Peyer's patch (tissue), 4 donors: Measurements from ENCODE around the gene NPC1.
"Not testable (repeated sequence)": the region's sequence is repeated elsewhere in the genome, so short reads cannot be mapped to it uniquely, and the experiment has no call there.

Experiments
- POLR2A ChIP-seq, 2 donors: fragments of 450-650 bp; IDR thresholded peaks; one replicate each; pipeline ENCODE4 v1.5.1; 2017; ENCODE audit warnings: antibody characterized with exemption in 2 of 2, mild to moderate bottlenecking in 2 of 2, moderate library complexity in 2 of 2
- TF ChIP-seq, protein P1 (sequence below), 6 experiments: fragments of 450-650 bp in 4 of 6; fragments of 200-600 bp in 2 of 6; sonication (generic) in 1 of 6; IDR thresholded peaks; one replicate each; pipeline ENCODE4 v1.5.1; 2017 to 2019; ENCODE audit warnings: antibody characterized with exemption in 6 of 6, mild to moderate bottlenecking in 3 of 6, moderate library complexity in 1 of 6

DNA sequence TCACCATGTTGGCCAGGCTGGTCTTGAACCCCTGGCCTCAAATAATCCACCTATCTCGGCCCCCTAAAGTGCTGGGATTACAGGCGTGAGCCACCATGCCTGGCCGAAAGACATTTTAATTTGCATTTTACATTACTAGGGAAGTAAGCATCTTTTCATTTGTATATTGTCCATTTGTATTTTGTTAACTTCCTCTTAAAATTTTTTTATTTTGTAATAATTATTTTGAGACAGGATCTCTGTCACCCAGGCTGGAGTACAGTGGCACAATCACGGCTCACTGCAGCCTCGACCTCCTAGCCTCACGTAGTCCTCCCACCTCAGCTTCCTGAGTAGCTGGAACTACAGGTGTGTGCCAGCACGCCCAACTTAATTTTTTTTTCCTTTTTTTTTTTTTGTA is 74.1 kb downstream of the NPC1 start:
- TF ChIP-seq, protein P1, sequence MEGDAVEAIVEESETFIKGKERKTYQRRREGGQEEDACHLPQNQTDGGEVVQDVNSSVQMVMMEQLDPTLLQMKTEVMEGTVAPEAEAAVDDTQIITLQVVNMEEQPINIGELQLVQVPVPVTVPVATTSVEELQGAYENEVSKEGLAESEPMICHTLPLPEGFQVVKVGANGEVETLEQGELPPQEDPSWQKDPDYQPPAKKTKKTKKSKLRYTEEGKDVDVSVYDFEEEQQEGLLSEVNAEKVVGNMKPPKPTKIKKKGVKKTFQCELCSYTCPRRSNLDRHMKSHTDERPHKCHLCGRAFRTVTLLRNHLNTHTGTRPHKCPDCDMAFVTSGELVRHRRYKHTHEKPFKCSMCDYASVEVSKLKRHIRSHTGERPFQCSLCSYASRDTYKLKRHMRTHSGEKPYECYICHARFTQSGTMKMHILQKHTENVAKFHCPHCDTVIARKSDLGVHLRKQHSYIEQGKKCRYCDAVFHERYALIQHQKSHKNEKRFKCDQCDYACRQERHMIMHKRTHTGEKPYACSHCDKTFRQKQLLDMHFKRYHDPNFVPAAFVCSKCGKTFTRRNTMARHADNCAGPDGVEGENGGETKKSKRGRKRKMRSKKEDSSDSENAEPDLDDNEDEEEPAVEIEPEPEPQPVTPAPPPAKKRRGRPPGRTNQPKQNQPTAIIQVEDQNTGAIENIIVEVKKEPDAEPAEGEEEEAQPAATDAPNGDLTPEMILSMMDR (IDR thresholded peaks at IDR 0.05) = not testable (repeated sequence)
- not testable (repeated sequence) for TF ChIP-seq POLR2A (IDR thresholded peaks at IDR 0.05)
